HL-60 (cell line): ENCODE data around the gene SFMBT1.

Experiments used
- DNase-seq, 2 experiments: peaks; one replicate each; pipeline ENCODE4 v3.0.0-alpha.2; 2010 to 2020; ENCODE audit warnings: low read depth in 1 of 2, low spot score in 1 of 2
- H3K27ac ChIP-seq: fragments of 250-450 bp; sonication (Bioruptor Pico); replicated peaks from 2 replicates; pipeline ENCODE4 v1.5.1; 2020; ENCODE audit warnings: mild to moderate bottlenecking, moderate library complexity
- H3K27me3 ChIP-seq: fragments of 250-450 bp; sonication (Bioruptor Pico); 2 replicates; pipeline ENCODE4 v1.5.1; 2021; ENCODE audit warnings: mild to moderate bottlenecking, moderate library complexity; ENCODE audit not compliant: insufficient read depth, poor library complexity, severe bottlenecking
- H3K4me3 ChIP-seq: replicated peaks from 2 replicates; pipeline ENCODE4 v1.5.1; 2011; ENCODE audit warnings: mild to moderate bottlenecking, control low read depth, low read length; ENCODE audit not compliant: insufficient read depth
- GABPA ChIP-seq: IDR thresholded peaks from 2 replicates; pipeline ENCODE4 v1.6.1; 2012; ENCODE audit warnings: low read depth
- POLR2AphosphoS5 ChIP-seq: IDR thresholded peaks from 2 replicates; pipeline ENCODE4 v1.6.1; 2012; ENCODE audit warnings: low read depth
- SPI1 ChIP-seq: IDR thresholded peaks from 2 replicates; pipeline ENCODE4 v1.6.1; 2012; ENCODE audit warnings: low read depth, mild to moderate bottlenecking, borderline replicate concordance
- TF ChIP-seq, protein P1 (sequence below): IDR thresholded peaks from 2 replicates; pipeline ENCODE4 v1.6.1; 2012; ENCODE audit warnings: low read depth; ENCODE audit not compliant: insufficient replicate concordance
- TF ChIP-seq, protein P2 (sequence below): IDR thresholded peaks from one replicate; pipeline ENCODE4 v1.5.1; 2011; ENCODE audit warnings: low read length, control low read depth, inconsistent platforms; ENCODE audit not compliant: insufficient read depth

The SFMBT1 gene

DNA sequence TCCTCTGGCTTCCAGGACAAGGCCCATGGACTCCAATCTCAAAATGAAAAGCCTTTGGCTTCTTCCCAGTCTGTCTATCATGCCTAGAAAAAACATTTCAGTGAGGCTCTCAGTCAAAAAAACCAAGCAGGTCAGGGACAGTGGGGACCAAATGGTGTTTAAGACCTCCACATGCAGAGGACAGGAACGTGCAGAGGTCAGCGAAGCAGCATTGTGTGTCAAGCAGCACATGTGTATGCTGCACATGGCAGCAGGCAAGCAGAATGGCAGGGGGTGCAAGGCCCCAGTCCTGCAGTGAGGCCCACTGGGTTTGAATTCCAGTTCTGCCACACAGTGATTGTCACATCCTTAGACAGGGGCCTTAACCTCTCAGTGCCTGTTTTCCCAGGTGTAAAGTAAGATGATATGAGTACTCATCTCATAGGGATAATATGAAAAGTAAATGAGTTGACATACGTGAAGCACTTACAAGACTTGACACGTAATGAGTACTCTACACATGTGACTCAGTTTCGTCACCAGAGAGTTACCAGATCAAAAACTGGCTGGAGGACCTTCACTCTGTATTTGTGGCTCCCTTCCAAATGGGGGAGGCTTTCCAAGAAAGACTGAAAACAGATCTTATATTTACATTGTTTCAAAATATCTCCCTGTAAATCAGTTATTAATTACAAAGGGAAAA is 159.7 kb downstream of the SFMBT1 start:
- TF ChIP-seq, protein P1, sequence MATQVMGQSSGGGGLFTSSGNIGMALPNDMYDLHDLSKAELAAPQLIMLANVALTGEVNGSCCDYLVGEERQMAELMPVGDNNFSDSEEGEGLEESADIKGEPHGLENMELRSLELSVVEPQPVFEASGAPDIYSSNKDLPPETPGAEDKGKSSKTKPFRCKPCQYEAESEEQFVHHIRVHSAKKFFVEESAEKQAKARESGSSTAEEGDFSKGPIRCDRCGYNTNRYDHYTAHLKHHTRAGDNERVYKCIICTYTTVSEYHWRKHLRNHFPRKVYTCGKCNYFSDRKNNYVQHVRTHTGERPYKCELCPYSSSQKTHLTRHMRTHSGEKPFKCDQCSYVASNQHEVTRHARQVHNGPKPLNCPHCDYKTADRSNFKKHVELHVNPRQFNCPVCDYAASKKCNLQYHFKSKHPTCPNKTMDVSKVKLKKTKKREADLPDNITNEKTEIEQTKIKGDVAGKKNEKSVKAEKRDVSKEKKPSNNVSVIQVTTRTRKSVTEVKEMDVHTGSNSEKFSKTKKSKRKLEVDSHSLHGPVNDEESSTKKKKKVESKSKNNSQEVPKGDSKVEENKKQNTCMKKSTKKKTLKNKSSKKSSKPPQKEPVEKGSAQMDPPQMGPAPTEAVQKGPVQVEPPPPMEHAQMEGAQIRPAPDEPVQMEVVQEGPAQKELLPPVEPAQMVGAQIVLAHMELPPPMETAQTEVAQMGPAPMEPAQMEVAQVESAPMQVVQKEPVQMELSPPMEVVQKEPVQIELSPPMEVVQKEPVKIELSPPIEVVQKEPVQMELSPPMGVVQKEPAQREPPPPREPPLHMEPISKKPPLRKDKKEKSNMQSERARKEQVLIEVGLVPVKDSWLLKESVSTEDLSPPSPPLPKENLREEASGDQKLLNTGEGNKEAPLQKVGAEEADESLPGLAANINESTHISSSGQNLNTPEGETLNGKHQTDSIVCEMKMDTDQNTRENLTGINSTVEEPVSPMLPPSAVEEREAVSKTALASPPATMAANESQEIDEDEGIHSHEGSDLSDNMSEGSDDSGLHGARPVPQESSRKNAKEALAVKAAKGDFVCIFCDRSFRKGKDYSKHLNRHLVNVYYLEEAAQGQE, result no peak
- no peak for TF ChIP-seq SPI1
- no peak for TF ChIP-seq GABPA
- no peak for TF ChIP-seq POLR2AphosphoS5
- TF ChIP-seq, protein P2, sequence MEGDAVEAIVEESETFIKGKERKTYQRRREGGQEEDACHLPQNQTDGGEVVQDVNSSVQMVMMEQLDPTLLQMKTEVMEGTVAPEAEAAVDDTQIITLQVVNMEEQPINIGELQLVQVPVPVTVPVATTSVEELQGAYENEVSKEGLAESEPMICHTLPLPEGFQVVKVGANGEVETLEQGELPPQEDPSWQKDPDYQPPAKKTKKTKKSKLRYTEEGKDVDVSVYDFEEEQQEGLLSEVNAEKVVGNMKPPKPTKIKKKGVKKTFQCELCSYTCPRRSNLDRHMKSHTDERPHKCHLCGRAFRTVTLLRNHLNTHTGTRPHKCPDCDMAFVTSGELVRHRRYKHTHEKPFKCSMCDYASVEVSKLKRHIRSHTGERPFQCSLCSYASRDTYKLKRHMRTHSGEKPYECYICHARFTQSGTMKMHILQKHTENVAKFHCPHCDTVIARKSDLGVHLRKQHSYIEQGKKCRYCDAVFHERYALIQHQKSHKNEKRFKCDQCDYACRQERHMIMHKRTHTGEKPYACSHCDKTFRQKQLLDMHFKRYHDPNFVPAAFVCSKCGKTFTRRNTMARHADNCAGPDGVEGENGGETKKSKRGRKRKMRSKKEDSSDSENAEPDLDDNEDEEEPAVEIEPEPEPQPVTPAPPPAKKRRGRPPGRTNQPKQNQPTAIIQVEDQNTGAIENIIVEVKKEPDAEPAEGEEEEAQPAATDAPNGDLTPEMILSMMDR, result no peak
- Histone ChIP-seq H3K4me3 (no peak overlapping the region), H3K27ac (no peak overlapping the region), H3K27me3 (no peaks in the 10 kb centered on the region)
- DNase-seq, result no peak

DNA sequence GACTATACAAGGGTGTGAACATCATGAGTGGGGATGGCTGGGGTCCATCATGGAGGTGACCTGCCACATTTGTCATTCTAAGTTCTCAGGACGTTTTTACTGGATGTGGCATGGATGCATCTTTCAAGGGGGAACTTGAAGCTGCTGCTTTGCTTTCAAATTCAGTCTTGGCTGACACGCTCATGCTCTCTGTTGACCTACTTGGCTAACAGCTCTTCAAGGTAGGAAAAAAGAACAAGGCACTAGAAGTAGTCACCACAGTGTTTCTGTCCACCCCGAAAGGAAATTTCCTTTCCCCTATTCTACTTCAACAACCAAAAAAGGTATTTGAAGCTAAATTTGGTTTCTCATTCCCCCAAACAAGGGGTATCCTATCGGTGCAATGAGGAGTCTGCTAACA is 163.5 kb downstream of the SFMBT1 start:
- no peak overlapping the region for H3K4me3 ChIP-seq
- TF ChIP-seq, protein P1, result no peak
- TF ChIP-seq POLR2AphosphoS5 (no peak), SPI1 (no peak), GABPA (no peak)
- TF ChIP-seq, protein P2, result no peak
- no peak overlapping the region for H3K27ac ChIP-seq
- no peaks in the 10 kb centered on the region for H3K27me3 ChIP-seq
- DNase-seq, result no peak

DNA sequence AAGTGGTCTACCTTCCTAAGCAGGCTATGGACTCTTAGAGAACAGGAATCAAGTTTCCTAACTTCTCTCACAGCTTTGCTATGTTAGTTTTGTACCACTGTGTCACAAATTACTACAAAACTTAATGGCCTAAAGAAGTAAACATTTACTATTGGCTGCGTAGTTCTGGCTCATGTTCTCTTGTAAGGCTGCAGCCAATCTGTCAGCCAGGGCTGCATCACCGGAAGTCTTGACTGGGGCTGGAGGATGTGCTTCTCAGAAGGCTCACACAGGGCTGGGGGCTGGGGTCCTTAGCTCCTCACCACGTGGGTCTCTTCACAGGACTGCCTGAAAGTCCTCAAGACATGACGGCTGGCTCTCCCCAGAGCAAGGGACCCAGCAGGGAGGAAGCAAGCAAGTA is 164.0 kb downstream of the SFMBT1 start:
- no peak overlapping the region for H3K27ac ChIP-seq
- H3K27me3 ChIP-seq, result no peaks in the 10 kb centered on the region
- no peak overlapping the region for H3K4me3 ChIP-seq
- DNase-seq, result no peak
- TF ChIP-seq GABPA, result no peak
- TF ChIP-seq POLR2AphosphoS5, result no peak
- TF ChIP-seq, protein P1, result no peak
- TF ChIP-seq SPI1, result no peak
- TF ChIP-seq, protein P2, result no peak
